Stimulated activated CD4-positive, alpha-beta T cell treated with anti-CD3 and anti-CD28 coated beads, TNF-alpha, amount 100 ng/mL, for 48 hours (primary cell): Measurements from ENCODE around the gene NEURL2.
A peak's percentile ranks its signal among the peaks of the same experiment; 100 is the strongest.
"Not testable (repeated sequence)": the region's sequence is repeated elsewhere in the genome, so short reads cannot be mapped to it uniquely, and the experiment has no call there.

Experiments used
- DNase-seq, 3 donors: peaks; one replicate each; pipeline ENCODE4 v3.0.0-alpha.2; 2020; ENCODE audit warnings: low read depth in 3 of 3

NEURL2 gene

GRCh38 chr20:45890985-45891983 lies at the start of gene NEURL2, which contains the start of gene CTSA:
Gene NEURL2 (minus strand): TSS chr20:45891208. CDS start chr20:45890991, 217 bp downstream.
Gene CTSA (plus strand): TSS chr20:45891335. CDS start chr20:45891569, 234 bp downstream.
- peak; percentile 74 to 76 (median 75) for DNase-seq

- DNase-seq: no peak
Measured at GRCh38 chr20:45940469-45940868, 49.5 kb upstream of the NEURL2 start.

GRCh38 chr20:45940053-45940452 lies 49.0 kb upstream of the NEURL2 start:
- DNase-seq: no peak

- no peak for DNase-seq
Measured at GRCh38 chr20:45938727-45939438, 47.9 kb upstream of the NEURL2 start.

GRCh38 chr20:45937765-45938164 lies 46.8 kb upstream of the NEURL2 start:
- no peak for DNase-seq

- DNase-seq: no peak
Measured at GRCh38 chr20:45935416-45936046, 44.5 kb upstream of the NEURL2 start.

GRCh38 chr20:45934586-45935415 lies 43.8 kb upstream of the NEURL2 start, which contains the start of gene PCIF1:
Gene PCIF1 (plus strand): TSS chr20:45934683. CDS start chr20:45939000, 4,317 bp downstream.
- peak; percentile 96 to 97 (median 96) for DNase-seq

- DNase-seq: no peak
Measured at GRCh38 chr20:45934046-45934585, 43.1 kb upstream of the NEURL2 start.

- peak in 2 of 3 donors; percentile 38 to 55 for DNase-seq
Measured at GRCh38 chr20:45933266-45934045, 42.4 kb upstream of the NEURL2 start.

GRCh38 chr20:45931680-45932079 lies 40.7 kb upstream of the NEURL2 start:
- not testable (repeated sequence) for DNase-seq

GRCh38 chr20:45927071-45927878 lies 36.3 kb upstream of the NEURL2 start:
- no peak for DNase-seq

- DNase-seq: no peak
Measured at GRCh38 chr20:45926731-45927070, 35.7 kb upstream of the NEURL2 start.

- no peak for DNase-seq
Measured at GRCh38 chr20:45925821-45926506, 35.0 kb upstream of the NEURL2 start.

- DNase-seq: no peak
Measured at GRCh38 chr20:45924391-45925261, 33.6 kb upstream of the NEURL2 start.

- no peak for DNase-seq
Measured at GRCh38 chr20:45921337-45922189, 30.6 kb upstream of the NEURL2 start.

- no peak for DNase-seq
Measured at GRCh38 chr20:45920462-45921336, 29.7 kb upstream of the NEURL2 start.
